DLD1 (cell line): ENCODE measurements around the gene PDZD4.
"Not testable (repeated sequence)": the region's sequence is repeated elsewhere in the genome, so short reads cannot be mapped to it uniquely, and the experiment has no call there.

Experiments
- in situ Hi-C: cut with HindIII; loops from 2 replicates; pipeline ENCODE4 v1.10.0; 2017; ENCODE audit warnings: low sequenced_read_pairs

PDZD4 gene

DNA sequence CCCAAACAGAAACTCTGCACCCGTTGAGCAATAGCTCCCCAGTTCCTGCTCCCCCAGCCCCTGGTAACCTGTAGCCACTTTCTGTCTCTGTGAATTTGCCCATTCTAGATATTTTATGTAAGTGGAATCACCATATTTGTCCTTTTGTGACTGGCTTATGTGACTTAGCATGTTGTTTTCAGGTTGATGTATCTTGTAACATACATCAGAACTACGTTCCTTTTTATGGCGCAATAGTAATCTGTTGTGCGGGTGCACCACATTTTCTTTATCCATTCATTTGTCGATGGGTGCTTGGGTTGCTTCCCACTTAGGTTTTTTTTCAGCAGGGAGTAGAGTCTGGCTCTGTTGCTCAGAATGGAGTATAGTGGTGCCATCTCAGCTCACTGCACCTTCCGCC is 6.6 kb upstream of the PDZD4 start:
- in situ Hi-C loops = no loop called here

DNA sequence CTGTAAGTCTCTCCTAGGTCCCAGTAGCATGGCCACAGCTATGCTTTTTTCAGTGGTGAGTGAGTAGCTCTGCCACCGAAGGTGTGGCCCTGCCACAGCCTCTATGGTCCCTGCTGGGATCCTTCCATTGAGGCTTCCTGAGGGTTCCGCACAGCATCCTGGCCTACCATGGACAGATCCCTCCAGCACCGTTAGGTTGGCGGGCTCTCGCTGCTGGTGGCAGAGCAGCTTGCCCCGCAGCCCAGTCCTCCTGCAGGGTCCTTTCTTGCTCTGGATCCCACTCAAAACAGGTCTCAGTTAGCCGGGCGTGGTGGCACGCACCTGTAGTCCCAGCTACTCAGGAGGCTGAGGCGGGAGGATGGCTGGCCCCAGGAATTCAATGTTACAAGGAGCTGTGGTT is 2.4 kb upstream of the PDZD4 start:
- in situ Hi-C loops = no loop called here

DNA sequence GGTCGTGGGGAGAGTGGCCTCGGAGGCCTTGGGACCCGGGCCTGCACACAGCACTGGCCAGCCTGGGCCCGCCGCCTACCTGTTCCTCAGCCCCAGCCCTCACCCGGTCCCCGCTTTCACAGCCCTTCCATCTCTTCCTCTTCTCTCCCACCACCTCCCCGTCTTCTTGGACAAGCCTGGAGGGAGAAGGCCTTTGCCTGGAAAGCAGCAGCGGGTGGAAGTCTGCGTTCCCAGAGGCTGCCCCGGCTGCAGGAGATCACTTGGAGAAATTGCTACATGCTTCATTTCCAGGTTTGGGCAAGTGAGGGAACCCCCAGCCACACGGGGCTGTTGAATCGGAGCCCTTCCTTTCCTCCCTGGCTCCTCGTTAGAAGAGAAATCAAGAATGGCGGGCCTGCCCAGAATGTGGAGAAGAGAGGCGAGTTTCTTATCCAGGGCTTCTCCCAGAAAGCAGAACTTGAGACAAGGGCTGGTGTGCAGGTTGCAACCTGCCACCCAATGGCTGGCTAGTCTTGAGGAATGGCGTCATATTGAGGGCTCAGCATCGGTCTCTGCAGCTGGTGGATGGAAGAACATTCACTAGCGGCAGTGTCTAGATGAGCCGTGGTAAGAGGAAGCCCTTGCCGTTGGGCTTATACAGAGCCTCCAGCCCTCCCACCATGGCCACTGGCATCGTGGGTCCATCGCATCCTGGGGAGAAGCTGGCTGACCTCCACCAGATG is 1.2 kb upstream of the PDZD4 start:
- in situ Hi-C loops = no loop called here

DNA sequence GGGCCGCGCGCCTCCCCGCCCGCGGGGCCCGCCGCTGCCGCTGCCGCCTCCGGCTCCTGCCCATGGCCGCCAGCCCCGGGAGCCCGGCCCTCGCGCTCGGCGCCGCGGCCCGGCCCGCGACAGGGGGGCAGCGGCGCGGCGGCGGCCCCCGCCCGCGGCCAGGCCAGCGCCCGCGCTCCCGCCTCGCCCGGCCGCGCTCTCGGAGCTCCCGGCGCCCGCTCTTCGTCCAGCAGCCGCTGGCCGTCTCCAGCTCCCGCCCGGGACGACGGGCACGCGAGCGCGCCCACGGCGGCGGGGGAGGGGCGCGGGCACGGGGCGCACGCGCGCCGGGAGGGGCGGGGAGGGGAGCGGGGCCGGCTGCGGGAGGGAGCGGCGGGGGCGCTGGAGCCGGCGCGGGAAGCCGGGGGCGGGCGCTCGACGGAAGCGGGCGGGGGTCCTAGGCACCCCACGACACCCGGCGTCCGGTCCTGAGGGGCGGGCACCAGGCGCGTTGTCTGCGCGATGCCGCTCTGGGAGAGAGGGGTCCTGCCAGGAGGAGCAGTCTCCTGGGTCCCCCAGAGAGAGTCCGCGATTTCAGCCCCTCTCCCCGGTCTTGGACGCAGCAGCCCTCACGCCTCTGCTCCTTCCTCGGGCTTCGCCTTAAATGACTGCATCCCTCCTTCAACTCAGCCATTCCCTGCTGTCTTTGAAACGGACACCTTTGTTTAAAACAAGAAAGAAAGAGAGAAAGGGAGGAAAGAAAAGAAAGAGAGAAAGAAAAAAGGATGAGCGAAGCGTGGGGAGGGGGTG is 490 bp upstream of the PDZD4 start:
- in situ Hi-C loops = no loop called here

DNA sequence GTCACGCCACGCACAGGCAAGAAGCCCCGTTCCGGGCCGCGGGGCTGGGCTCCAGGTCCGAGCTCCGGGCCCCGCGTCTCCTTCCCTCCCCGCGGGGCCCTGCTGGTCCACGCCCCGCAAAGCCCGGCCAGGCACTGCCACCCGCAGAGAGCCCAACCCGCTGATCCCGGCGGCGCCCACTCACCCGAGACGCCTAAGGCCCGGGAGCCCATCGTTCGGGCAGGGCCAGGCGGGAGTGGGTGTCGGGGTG is 870 bp downstream of the PDZD4 start:
- in situ Hi-C loops = no loop called here

DNA sequence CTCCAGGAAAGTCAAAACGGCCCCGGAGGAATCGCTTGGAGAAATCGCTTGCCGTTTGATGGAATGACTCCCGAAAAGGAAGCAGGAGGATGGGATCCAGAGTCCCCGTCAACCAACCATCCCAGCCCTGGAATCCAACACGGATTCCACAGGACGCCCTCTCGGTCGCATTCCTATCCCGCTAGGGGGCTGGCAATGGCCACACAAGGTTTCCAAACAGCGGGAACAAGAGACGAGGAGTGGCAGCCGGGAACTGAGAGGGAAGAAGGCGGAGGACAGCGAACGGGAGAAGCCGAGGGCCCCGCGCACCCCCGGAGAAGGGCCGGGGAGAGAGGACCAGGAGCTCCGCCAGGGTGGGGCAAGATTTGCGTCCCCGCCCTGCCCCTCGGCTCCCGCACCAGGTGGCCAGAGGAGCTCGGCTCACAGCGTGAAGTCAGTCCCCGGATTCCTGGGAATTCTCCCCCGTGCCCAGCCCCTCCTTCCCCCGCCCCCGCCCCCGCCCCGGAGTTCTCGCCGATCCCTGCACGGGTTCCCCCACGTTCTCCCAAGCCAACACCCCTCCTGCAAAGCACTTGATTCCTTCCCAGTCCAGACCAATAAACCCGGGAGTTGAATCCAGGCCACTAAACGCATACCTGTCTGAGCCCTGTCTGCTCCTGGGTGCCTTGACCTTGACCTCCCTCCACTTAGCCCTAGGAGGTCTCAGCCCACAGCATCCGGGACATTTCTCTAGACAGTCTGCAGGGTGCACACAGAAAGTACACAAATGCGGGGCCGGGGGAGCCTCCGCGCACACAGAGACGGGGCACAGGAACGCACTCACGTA is 1.4 kb downstream of the PDZD4 start:
- in situ Hi-C loops = no loop called here

DNA sequence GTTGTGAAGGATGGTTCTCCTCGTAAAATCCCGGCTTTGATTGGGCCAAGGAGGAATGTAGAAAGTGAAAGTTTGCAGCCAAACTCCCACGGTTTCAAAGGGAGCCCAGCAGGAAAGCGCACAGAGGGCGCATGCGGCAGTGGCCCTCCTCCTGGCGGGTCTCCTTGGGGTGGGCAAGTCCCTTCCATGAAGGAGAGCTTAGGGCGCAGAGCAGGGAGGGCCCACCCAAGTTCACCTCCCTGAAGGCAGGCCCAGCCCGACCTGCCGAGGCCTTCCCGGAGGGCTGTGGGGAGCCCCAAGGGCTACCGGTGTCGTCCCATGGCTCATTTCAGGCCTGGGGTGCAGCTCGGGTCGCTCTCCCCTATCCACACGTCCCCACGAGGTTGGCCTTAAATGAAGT is 2.0 kb downstream of the PDZD4 start:
- in situ Hi-C loops = no loop called here

DNA sequence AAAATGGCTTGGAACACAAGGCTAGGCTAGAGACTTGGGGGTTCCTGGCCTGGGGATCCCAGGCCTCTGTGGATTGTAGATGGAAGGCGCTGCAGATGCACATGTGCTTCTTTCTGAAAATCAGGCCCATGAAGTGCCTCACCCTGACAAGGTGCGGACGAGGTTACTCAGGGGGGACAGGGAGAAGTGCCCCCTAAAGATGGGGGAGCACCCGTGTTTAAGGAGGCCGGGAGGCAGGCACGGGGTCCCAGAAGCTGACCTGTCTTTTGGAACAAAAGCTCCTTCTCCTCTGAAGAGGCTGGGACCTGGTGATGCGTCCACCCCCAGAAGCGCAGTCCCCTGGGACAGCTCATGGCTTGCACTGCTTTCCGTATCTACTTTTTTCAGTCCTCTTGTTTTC is 2.4 kb downstream of the PDZD4 start:
- in situ Hi-C loops = no loop called here

DNA sequence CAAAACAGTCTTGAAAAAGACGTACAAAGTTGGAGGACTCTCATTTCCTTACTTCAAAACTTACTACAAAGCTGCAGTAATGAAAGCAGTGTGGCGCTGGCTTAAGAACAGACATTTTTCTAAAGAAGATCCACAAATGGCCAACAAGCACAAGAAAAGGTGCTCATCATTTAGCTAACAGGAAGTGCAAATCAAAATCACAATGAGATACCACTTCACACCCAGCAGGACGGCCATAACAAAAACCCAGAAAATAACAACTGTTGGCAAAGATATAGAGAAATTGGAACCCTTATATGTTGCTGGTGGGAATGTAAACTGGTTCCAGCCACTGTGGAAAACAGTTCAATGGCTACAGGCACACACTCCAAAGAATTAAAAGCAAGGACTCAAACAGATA is 3.3 kb downstream of the PDZD4 start:
- in situ Hi-C loops = no loop called here

DNA sequence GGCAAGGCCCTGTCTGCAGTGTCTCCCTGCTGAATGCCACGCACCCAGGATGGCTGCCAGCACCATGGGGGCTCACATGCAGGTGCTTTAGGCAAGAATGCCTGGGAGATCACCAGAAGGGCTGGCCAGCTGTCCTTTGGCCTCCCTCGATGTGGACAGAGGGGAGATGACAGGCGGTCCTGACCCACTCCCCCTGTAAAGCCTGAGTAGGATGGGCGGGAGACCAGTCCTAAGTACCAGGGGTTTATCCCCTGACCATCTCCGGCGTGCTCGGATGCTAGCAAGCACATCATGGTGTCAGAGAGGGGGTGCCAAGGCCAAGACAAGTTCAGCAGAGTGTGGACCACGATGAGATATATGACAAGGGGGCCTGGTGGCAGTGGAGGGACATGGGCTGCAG is 5.3 kb downstream of the PDZD4 start:
- in situ Hi-C loops = no loop called here

DNA sequence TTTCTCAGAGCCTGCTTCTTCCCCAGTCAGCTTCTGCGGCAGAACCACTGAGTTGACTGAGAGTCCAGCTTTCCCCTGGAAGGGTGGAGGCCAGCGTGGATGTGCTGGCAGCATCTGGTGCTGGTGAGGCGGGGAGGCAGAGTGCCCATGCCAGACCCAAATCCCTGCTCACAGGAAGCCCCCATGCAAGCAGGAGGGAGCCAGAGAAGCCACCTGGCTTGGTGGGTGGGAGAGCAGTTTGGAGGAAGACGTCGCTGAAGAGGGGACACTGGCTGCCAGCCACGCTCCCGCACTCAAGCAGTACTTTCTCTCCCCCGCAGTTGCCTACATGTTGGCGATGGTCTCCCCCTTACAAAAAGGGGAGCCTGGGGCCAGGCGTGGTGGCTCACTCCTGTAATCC is 6.0 kb downstream of the PDZD4 start:
- in situ Hi-C loops = no loop called here

DNA sequence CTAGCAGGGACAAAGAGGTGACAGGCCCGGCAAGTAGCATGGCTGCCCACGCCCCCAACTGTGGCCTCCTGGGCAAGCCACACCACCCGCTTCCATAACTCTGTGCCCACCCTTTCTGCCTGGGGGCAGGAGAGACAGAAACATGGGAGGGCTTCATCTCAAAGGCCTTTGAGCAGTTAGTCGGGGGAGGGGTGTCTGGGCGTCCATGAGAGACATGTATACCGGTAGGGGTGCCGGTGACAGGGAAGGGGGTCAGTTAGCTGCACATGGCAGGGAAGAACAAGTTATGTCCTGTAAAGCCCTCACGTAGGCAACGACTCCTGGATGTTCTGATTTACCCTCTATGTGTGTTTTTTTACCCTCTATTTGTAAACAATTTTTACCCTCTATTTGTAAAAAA is 9.3 kb downstream of the PDZD4 start:
- in situ Hi-C loops = no loop called here

DNA sequence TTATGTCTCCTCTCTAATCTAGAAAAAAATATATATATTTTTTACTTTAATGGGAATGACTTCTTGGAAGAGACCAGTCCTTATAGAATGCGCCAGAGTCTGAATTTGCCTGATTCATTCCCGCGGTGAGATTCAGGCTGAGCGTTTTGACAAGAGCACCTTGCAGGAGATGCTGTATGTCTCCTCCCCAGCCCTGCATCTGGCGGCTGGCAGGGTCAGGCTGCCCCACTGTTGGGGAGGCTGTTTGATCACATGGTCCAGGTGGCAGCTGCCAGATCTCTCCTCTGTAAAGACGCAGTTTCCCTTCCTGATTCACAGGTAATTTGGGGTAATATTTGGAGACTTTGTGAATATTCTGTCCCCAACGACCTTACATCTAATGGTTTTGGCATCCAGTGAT is 9.7 kb downstream of the PDZD4 start:
- in situ Hi-C loops = no loop called here

DNA sequence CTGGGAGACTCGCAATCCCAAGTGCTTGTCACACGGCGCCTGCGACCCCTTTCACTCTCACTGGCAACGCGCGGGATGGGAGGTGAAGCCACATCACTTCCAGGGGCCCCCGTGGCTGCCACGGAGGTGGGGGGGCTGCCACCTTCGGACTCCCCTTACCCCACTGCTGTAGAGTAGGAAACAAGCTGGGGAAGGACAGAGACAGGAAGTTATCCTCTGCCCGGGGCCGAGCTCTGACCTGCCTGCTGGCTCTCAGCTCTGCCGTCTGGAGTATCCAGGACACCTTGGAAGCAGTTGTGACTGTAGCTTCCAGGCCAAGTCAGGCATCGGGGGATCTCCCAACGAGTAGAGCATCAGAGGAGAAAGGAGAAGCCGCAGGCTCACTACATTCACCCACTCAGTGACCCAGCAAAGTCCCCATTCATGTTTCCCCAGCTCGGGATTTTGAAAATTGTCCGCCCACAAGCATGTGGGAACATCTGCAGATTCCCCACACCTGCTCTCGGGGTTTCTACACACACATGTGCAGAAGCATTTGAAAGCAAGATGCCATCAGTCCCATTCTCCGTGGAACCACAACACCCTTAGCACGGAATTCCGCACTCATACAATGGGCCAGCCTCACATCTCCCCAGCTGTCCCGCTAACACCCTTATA is 10.8 kb downstream of the PDZD4 start:
- in situ Hi-C loops = no loop called here

DNA sequence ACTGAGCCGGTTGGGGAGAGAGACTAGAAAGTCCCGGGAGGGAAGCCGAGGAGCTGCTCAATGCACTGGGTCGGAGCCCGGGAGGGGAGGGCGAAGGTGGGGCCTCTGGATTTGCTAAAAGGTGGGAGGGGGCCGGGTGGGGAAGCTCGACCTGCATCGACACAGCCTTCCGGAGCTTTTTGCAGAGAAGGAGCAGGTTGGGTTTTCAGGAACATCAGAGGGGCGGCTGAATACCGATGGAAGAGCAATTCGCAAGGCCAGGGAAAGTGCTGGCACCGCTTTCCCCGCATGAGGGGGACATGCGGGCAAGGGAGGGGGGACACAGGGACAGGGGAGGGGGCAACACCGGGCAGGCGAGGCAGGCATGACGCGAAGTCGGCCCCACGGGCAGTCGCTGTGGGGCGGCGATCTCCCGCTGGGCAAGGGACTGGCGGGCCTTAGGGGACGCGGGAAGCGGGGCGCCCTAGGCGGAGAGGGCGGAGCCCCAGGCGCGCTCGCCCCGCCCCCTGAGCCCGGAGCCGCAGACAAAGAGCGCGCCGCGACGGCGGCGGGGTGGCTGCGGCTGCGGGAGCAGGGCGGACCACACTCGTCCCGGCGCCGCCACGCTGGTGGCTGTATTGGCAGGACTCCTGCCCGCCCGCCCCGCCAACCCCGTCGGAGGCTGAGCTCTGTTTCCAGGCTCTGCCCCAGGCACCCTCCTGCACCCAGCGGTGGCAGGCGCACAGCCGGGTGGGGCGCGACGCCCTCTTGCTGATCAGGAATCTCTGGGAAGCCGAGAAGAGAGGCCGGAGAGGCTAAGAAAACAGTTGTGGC is 11.6 kb downstream of the PDZD4 start:
- in situ Hi-C loops = no loop called here

DNA sequence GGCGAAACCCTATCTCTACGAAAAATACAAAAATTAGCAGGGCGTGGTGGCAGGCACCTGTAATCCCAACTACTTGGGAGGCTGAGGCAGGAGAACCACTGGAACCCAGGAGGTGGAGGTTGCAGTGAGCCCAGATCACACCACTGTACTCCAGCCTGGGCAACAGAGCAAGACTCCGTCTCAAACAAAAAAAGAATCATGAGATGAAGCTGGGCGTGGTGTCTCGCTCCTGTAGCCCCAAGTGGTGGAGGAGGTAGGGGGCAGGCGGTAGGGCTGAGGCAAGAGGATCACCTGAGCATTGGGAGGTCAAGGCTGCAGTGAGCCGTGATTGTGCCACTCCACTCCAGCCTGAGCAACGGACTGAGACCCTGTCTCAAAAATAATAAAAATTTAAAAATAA is 12.3 kb downstream of the PDZD4 start:
- in situ Hi-C loops = not testable (repeated sequence)

DNA sequence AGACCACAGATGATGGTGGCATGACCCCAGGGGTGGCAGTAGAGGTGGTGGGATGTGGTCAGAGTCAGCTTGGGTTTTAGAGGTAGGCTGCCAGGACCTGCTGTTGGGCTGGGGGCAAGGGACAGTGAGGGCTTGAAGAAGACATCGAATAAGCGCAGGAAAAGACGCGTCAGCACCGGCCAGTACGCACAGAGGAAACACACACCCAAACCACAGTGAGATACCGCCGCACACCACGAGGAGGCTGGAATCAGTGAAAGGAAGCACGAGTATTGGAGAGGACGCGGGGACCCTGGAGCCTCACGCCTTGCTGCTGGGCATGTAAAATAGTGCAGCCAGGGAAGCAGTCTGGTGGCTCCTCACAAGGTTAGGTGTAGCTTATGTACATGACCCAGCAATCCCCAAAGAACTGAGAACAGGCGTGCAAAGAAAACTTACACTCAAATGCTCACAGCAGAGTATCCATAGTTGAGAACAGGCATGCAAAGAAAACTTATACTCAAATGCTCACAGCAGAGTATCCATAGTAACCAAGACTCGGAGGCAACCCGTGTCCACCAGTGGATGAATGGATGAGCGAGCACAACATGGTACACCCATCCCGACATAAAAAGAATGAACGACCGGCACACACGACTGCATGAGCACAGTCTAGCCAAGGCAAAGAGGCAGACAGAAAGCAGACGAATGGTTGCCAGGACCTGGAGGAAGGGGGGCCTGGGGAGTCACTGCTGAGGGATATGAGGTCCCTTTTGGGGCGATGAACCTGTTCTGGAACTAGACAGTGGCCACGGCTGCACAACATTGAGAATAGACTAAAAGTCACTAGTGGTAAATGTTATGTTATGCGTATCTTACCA is 13.3 kb downstream of the PDZD4 start:
- in situ Hi-C loops = no loop called here

DNA sequence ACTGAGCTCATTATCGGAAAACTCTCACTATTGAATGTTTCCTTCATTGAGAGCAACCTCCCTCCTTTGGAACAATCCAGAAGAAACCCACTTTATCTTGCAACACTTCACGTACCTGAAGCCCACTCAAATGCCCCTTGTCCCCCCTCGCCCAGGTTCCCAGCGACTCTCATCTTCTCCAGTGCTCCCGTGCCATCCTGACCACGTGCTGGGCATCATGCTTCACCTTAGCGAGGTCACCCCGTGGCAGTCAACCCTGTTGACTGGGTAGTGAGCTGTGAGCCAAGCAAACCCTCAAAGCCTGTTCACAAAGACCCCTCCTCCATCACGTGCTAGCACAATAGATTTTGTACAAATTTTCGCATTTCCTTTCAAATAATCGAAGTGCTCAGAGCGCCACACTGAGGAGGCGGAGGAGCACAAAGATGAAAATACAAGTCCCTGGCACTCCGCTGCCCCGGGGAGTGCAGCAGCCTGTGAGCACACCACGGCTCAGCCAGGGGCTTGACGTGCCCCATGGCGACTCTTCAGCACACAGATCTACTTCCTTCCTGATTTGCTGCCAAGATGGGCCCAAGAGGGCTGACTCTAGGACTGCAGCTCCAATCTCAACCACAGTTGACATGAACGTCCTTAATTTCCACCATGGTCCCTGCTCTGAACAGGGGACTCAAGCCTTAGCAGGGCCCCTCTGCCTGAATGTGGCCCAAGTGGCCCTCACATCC is 15.6 kb downstream of the PDZD4 start:
- in situ Hi-C loops = no loop called here

DNA sequence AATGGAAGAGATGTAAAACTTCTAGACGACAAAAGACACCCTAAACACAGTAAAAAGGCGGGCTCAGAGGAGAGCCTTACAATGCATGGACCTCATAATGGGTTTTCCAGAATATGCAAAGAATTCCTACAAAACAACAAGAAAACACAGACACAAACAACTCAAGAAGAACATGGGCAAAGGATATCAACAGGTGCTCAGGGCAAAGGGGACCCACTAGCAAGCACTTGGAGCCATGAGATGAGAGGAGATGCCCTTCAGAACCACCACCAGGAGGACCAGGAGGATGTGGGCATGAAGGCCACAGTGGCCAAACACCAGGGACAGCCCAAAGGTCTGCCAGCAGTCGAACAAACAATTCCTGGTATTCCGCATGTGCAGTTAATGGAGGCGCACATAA is 17.2 kb downstream of the PDZD4 start:
- in situ Hi-C loops = no loop called here
